OCI-LY7 (cell line): ENCODE data around the gene ANKRD13D. TPM values are rescaled to one million over a fixed set of nuclear protein-coding genes. Genes with fewer than 3 reads are reported as not detected.
A peak's percentile ranks its signal among the peaks of the same experiment; 100 is the strongest.

Source experiments
- Bru-seq: library from RNA; stranded (reverse); fragments of 400-500 nt; gene quantifications from one replicate; lab custom pipeline; 2021; lab: Mats Ljungman, UMichigan
- BruChase-seq, 2 experiments: library from RNA; stranded (reverse); fragments of 400-500 nt; gene quantifications; one replicate each; lab custom pipeline; 2021; lab: Mats Ljungman, UMichigan
- BruUV-seq: library from RNA; stranded (reverse); fragments of 400-500 nt; replicated peaks from 2 replicates; lab custom pipeline; 2021; lab: Mats Ljungman, UMichigan
- CTCF ChIA-PET: fragments of 300-600 bp; sonication (Branson Sonifier 250); formaldehyde crosslinking; loops from one replicate; lab custom pipeline; 2022; ENCODE audit warnings: antibody characterized with exemption; ENCODE audit not compliant: unreplicated experiment; lab: Charles Lee
- POLR2A ChIA-PET: fragments of 300-600 bp; sonication (Branson Sonifier 250); formaldehyde crosslinking; loops from one replicate; lab custom pipeline; 2022; ENCODE audit warnings: antibody characterized with exemption; lab: Charles Lee
- DNase-seq: peaks from one replicate; pipeline ENCODE4 v3.0.0-alpha.2; 2015; ENCODE audit warnings: low spot score
- H2AFZ ChIP-seq: fragments of 200-600 bp; sonication (generic), shearing (Covaris generic); 2 replicates; pipeline ENCODE4 v1.6.1; 2014; ENCODE audit warnings: mild to moderate bottlenecking, antibody characterized with exemption, low read length, moderate library complexity
- H3K27ac ChIP-seq: fragments of 200-600 bp; sonication (generic); 2 replicates; pipeline ENCODE4 v1.5.1; 2014; ENCODE audit warnings: mixed run types, low read depth, mild to moderate bottlenecking, moderate library complexity, low read length, inconsistent platforms; ENCODE audit not compliant: poor library complexity, severe bottlenecking
- H3K36me3 ChIP-seq: fragments of 200-600 bp; sonication (generic); 2 replicates; pipeline ENCODE4 v1.6.1; 2014; ENCODE audit warnings: mild to moderate bottlenecking, antibody characterized with exemption, low read length, moderate library complexity, mixed read lengths; ENCODE audit not compliant: insufficient read depth
- H3K4me1 ChIP-seq: fragments of 200-600 bp; sonication (generic); 2 replicates; pipeline ENCODE4 v1.5.1; 2014; ENCODE audit warnings: mild to moderate bottlenecking, low read length; ENCODE audit not compliant: insufficient read depth, poor library complexity, severe bottlenecking
- H3K4me2 ChIP-seq: fragments of 200-600 bp; sonication (generic); 2 replicates; pipeline ENCODE4 v1.6.1; 2014; ENCODE audit warnings: mild to moderate bottlenecking, low read length
- H3K4me3 ChIP-seq: fragments of 200-600 bp; sonication (generic); 2 replicates; pipeline ENCODE4 v1.5.1; 2014; ENCODE audit warnings: mild to moderate bottlenecking, low read depth, low read length; ENCODE audit not compliant: poor library complexity, severe bottlenecking
- H3K79me2 ChIP-seq: fragments of 200-600 bp; sonication (generic); 2 replicates; pipeline ENCODE4 v1.6.1; 2016; ENCODE audit warnings: low read depth, mild to moderate bottlenecking, low read length, moderate library complexity, mixed read lengths; ENCODE audit not compliant: insufficient read depth
- H3K9me2 ChIP-seq: fragments of 200-600 bp; sonication (generic); 2 replicates; pipeline ENCODE4 v1.6.1; 2016; ENCODE audit warnings: mild to moderate bottlenecking, low read length, mixed read lengths; ENCODE audit not compliant: insufficient read depth
- H3K9me3 ChIP-seq: fragments of 200-600 bp; sonication (generic); 2 replicates; pipeline ENCODE4 v1.6.1; 2014; ENCODE audit warnings: mild to moderate bottlenecking, mixed run types, low read length, mixed read lengths
- H4K20me1 ChIP-seq: fragments of 200-600 bp; sonication (generic); 2 replicates; pipeline ENCODE4 v1.6.1; 2014; ENCODE audit warnings: mild to moderate bottlenecking, antibody characterized with exemption, low read length, moderate library complexity, mixed read lengths; ENCODE audit not compliant: insufficient read depth
- CTCF ChIP-seq: fragments of 200-600 bp; sonication (generic); conservative IDR thresholded peaks from 2 replicates; pipeline ENCODE4 v1.5.1; 2014; ENCODE audit warnings: mild to moderate bottlenecking, antibody characterized with exemption, low read length, moderate library complexity, mixed read lengths
- EZH2phosphoT487 ChIP-seq: fragments of 200-600 bp; sonication (generic); IDR thresholded peaks from 2 replicates; pipeline ENCODE4 v1.6.1; 2018; ENCODE audit warnings: low read depth, borderline replicate concordance, mild to moderate bottlenecking, mixed run types, antibody characterized with exemption, low read length, moderate library complexity, mixed read lengths
- intact Hi-C: fragments of 100-400 bp; cut with micrococcal nuclease; formaldehyde crosslinking; loops from one replicate; pipeline ENCODE4 v1.10.0; 2022; ENCODE audit not compliant: unreplicated experiment
- long read RNA-seq: library from polyadenylated mRNA; stranded (forward); transcript quantifications from one replicate; pipeline ENCODE4 v2.0.0, GENCODE V29; 2022
- total RNA-seq, 2 experiments: library from RNA; depleted of rRNA in 1 of 2; stranded (reverse); fragments of >200 nt in 1 of 2; shearing (Covaris generic) in 1 of 2; gene quantifications; 2 replicates each; pipeline ENCODE4 v1.2.3, GENCODE V29; 2014 to 2022

Gene ANKRD13D
- total RNA-seq (2014; rRNA removed; shearing (Covaris generic)): 101 and 136 TPM in 2 replicates
- 119 and 136 TPM in 2 replicates for total RNA-seq (2022)
- Bru-seq, nascent RNA: percentile 81 among the genes with signal in this experiment
- percentile 96 among the genes with signal in this experiment for BruChase-seq, experiment 1, labeled RNA remaining after a 6-hour chase
- BruChase-seq, experiment 2, labeled RNA remaining after a 2-hour chase: percentile 97 among the genes with signal in this experiment
- long read RNA-seq, transcript ANKRD13D-218 (5 exons, 1,111 nt): major isoform, 12 of 82 reads
- long read RNA-seq, transcript ANKRD13D-214 (3 exons, 558 nt): minor isoform, 5 of 82 reads
- long read RNA-seq, transcript ANKRD13D-202 (15 exons, 2,881 nt): major isoform, 12 of 82 reads
- long read RNA-seq, partial matches to known transcripts: 11 of 82 reads
- long read RNA-seq, other reads (novel, unspliced or antisense): 37 of 82 reads

GRCh38 chr11:67289226-67289650 is at the start of gene ANKRD13D:
ANKRD13D (plus strand) TSS chr11:67289303; CDS start chr11:67289461, 158 bp downstream.
- H4K20me1 ChIP-seq: no peaks in the 10 kb centered on the region
- no peak within 1 kb of the TSS for H2AFZ ChIP-seq
- CTCF ChIA-PET: no interaction called here

GRCh38 chr11:67239783-67240575 is 49.1 kb upstream of the ANKRD13D start:
- DNase-seq: peak; percentile 98
- H3K9me2 ChIP-seq: no peaks in the 10 kb centered on the region
- H4K20me1 ChIP-seq: peaks cover 23% of the 10 kb centered on the region; the same call in 1 of the 2 replicates
- peaks cover 46% of the 10 kb centered on the region for H3K36me3 ChIP-seq
- no peaks in the 10 kb centered on the region for H3K9me3 ChIP-seq
- ChIA-PET POLR2A (interaction anchor here (0.8 to 1.4 kb wide), 5 partner anchors 14 to 134 kb away, joined by 3 to 6 read pairs (median 4); no protein-coding TSS in a partner anchor), CTCF (interaction anchor here (1.0 kb wide), 3 partner anchors 12 to 22 kb away, joined by 3 to 4 read pairs (median 3); no protein-coding TSS in a partner anchor)
- H3K4me1 ChIP-seq: peaks cover 32% of the 10 kb centered on the region
- H3K27ac ChIP-seq: peak overlapping the region; percentile 72
- peak overlapping the region; percentile 40; the same call in 1 of the 2 replicates for H2AFZ ChIP-seq
- H3K4me2 ChIP-seq: peak overlapping the region; percentile 91
- intact Hi-C loops: loop anchor here (1.0 to 5.0 kb wide), 3 partner anchors 27 to 158 kb away; partner anchors contain the start of gene KDM2A
- H3K79me2 ChIP-seq: peaks cover 45% of the 10 kb centered on the region
- TF ChIP-seq EZH2phosphoT487 (no peak), CTCF (no peak)
- H3K4me3 ChIP-seq: peak overlapping the region; percentile 80
- TSS peak; percentile 62 for BruUV-seq

More at GRCh38 chr11:67289226-67289650, at the start of gene ANKRD13D:
- no TSS peak for BruUV-seq
- peak within 1 kb of the TSS; percentile 84 for H3K4me2 ChIP-seq
- POLR2A ChIA-PET: interaction anchor here (1.4 to 1.8 kb wide), 2 partner anchors 12 to 20 kb away, joined by 5 to 6 read pairs; no protein-coding TSS in a partner anchor
- TF ChIP-seq CTCF (no peak; the same call in 1 of the 2 replicates), EZH2phosphoT487 (no peak)
- H3K36me3 ChIP-seq: peaks cover 83% of the 10 kb centered on the region
- intact Hi-C loops: loop anchor here (1.0 kb wide), 1 partner anchor 93 kb away; no protein-coding TSS in a partner anchor
- peaks cover 47% of the 10 kb centered on the region for H3K4me1 ChIP-seq
- peak within 1 kb of the TSS; percentile 94 for H3K27ac ChIP-seq
- DNase-seq: no peak
- no peaks in the 10 kb centered on the region for H3K9me2 ChIP-seq
- peaks cover 6% of the 10 kb centered on the region for H3K9me3 ChIP-seq
- H3K4me3 ChIP-seq: peak within 1 kb of the TSS; percentile 96
- peaks cover 15% of the 10 kb centered on the region; the same call in 1 of the 2 replicates for H3K79me2 ChIP-seq
